Measurements from ENCODE around the gene B3GNT2.
"Not testable (repeated sequence)": the region's sequence is repeated elsewhere in the genome, so short reads cannot be mapped to it uniquely, and the experiment has no call there.

The B3GNT2 gene

DNA sequence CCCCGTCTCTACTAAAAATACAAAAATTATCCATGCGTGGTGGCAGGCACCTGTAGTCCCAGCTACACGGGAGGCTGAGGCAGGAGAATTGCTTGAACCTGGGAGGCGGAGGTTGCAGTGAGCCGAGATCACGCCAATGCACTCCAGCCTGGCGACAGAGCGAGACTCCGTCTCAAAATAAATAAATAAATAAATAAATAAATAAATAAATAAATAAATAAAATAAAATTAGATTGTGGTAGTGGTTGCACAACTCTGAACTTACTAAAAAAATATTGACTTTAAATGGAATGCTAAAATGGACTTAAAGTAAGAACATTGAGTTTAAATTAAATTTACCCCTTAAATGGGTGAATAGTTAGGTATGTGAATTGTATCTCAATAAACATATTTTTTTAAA, 35.2 kb upstream of the B3GNT2 start:
- not testable (repeated sequence) for H3K4me3 ChIP-seq (ENCODE audit: low read length); H3K4me1 ChIP-seq (ENCODE audit: control insufficient read depth, insufficient read depth, low read length)
- WGBS (ENCODE audit: insufficient coverage, insufficient read length) = no CpG with 5 or more reads among the region's 9 CpGs

GRCh38 chr2:62163106-62163831, 32.6 kb upstream of the B3GNT2 start:
- Histone ChIP-seq H3K36me3 (ENCODE audit: control insufficient read depth, insufficient read depth, low read length) (no peaks in the 10 kb centered on the region), H3K9me3 (ENCODE audit: control insufficient read depth, insufficient read depth, low read length) (no peaks in the 10 kb centered on the region)
- DNase-seq (ENCODE audit: low read depth, low spot score) = no peak

More for the DNA sequence above, 35.2 kb upstream of the B3GNT2 start:
- not testable (repeated sequence) for H3K36me3 ChIP-seq (ENCODE audit: control insufficient read depth, insufficient read depth, low read length); DNase-seq (ENCODE audit: low read depth, low spot score); H3K27ac ChIP-seq (ENCODE audit: low read length); H3K9me3 ChIP-seq (ENCODE audit: control insufficient read depth, insufficient read depth, low read length); H3K27me3 ChIP-seq (ENCODE audit: control insufficient read depth, insufficient read depth, low read length)

GRCh38 chr2:62163834-62164233, 32.1 kb upstream of the B3GNT2 start:
- Histone ChIP-seq H3K4me1 (ENCODE audit: control insufficient read depth, insufficient read depth, low read length) (no peaks in the 10 kb centered on the region; the same call in 1 of the 2 replicates), H3K9me3 (ENCODE audit: control insufficient read depth, insufficient read depth, low read length) (no peaks in the 10 kb centered on the region), H3K27me3 (ENCODE audit: control insufficient read depth, insufficient read depth, low read length) (no peaks in the 10 kb centered on the region), H3K27ac (ENCODE audit: low read length) (no peak overlapping the region), H3K4me3 (ENCODE audit: low read length) (no peak overlapping the region), H3K36me3 (ENCODE audit: control insufficient read depth, insufficient read depth, low read length) (no peaks in the 10 kb centered on the region)
- no CpG with 5 or more reads among the region's 2 CpGs for WGBS (ENCODE audit: insufficient coverage, insufficient read length)
- no peak for DNase-seq (ENCODE audit: low read depth, low spot score)

More at GRCh38 chr2:62163106-62163831, 32.6 kb upstream of the B3GNT2 start:
- H3K4me1 ChIP-seq (ENCODE audit: control insufficient read depth, insufficient read depth, low read length) = no peaks in the 10 kb centered on the region; the same call in 1 of the 2 replicates
- no peak overlapping the region for H3K27ac ChIP-seq (ENCODE audit: low read length)
- no CpG with 5 or more reads among the region's 3 CpGs for WGBS (ENCODE audit: insufficient coverage, insufficient read length)
- no peak overlapping the region for H3K4me3 ChIP-seq (ENCODE audit: low read length)
- H3K27me3 ChIP-seq (ENCODE audit: control insufficient read depth, insufficient read depth, low read length) = no peaks in the 10 kb centered on the region

GRCh38 chr2:62175728-62176127, 20.2 kb upstream of the B3GNT2 start:
- no CpG with 5 or more reads among the region's 4 CpGs for WGBS (ENCODE audit: insufficient coverage, insufficient read length)
- Histone ChIP-seq H3K27ac (ENCODE audit: low read length) (no peak overlapping the region), H3K27me3 (ENCODE audit: control insufficient read depth, insufficient read depth, low read length) (no peaks in the 10 kb centered on the region), H3K4me1 (ENCODE audit: control insufficient read depth, insufficient read depth, low read length) (no peaks in the 10 kb centered on the region), H3K36me3 (ENCODE audit: control insufficient read depth, insufficient read depth, low read length) (no peaks in the 10 kb centered on the region), H3K4me3 (ENCODE audit: low read length) (no peak overlapping the region), H3K9me3 (ENCODE audit: control insufficient read depth, insufficient read depth, low read length) (no peaks in the 10 kb centered on the region)
- DNase-seq (ENCODE audit: low read depth, low spot score) = no peak

DNA sequence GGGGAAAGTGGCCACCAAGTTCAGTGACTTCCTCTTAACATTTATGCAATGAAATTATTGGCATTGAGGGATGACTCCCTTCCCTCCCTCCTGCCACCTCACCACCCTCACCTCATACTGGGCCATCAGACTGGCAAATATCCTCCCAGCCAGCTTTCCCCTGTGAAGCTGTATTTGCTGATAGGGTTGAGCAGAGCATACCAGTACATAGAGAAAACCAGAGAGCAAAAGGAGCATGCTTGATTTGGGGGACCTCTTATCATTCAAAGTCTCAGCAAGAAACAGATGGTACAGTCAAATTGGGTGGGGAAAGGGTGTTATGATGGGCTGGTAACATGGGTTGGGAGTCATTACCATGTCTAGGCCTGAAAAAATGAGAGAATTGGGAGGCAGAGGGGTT, 19.1 kb upstream of the B3GNT2 start:
- DNase-seq (ENCODE audit: low read depth, low spot score) = no peak
- Histone ChIP-seq H3K36me3 (ENCODE audit: control insufficient read depth, insufficient read depth, low read length) (no peaks in the 10 kb centered on the region), H3K4me1 (ENCODE audit: control insufficient read depth, insufficient read depth, low read length) (no peaks in the 10 kb centered on the region), H3K27ac (ENCODE audit: low read length) (no peak overlapping the region), H3K9me3 (ENCODE audit: control insufficient read depth, insufficient read depth, low read length) (no peaks in the 10 kb centered on the region), H3K4me3 (ENCODE audit: low read length) (no peak overlapping the region), H3K27me3 (ENCODE audit: control insufficient read depth, insufficient read depth, low read length) (no peaks in the 10 kb centered on the region)

GRCh38 chr2:62177392-62178049, 18.4 kb upstream of the B3GNT2 start:
- H3K9me3 ChIP-seq (ENCODE audit: control insufficient read depth, insufficient read depth, low read length) = no peaks in the 10 kb centered on the region
- WGBS (ENCODE audit: insufficient coverage, insufficient read length) = no CpG with 5 or more reads among the region's 4 CpGs
- H3K4me1 ChIP-seq (ENCODE audit: control insufficient read depth, insufficient read depth, low read length) = no peaks in the 10 kb centered on the region
- no peak for DNase-seq (ENCODE audit: low read depth, low spot score)
- H3K27me3 ChIP-seq (ENCODE audit: control insufficient read depth, insufficient read depth, low read length) = no peaks in the 10 kb centered on the region
- H3K36me3 ChIP-seq (ENCODE audit: control insufficient read depth, insufficient read depth, low read length) = no peaks in the 10 kb centered on the region
- H3K27ac ChIP-seq (ENCODE audit: low read length) = no peak overlapping the region
- H3K4me3 ChIP-seq (ENCODE audit: low read length) = no peak overlapping the region

- no peak overlapping the region for H3K4me3 ChIP-seq (ENCODE audit: low read length)
- no peaks in the 10 kb centered on the region for H3K9me3 ChIP-seq (ENCODE audit: control insufficient read depth, insufficient read depth, low read length)
- H3K27ac ChIP-seq (ENCODE audit: low read length) = no peak overlapping the region
- no peak for DNase-seq (ENCODE audit: low read depth, low spot score)
- no peaks in the 10 kb centered on the region for H3K4me1 ChIP-seq (ENCODE audit: control insufficient read depth, insufficient read depth, low read length)
- whole genome bisulfite sequencing (ENCODE audit: insufficient coverage, insufficient read length) = no CpG with 5 or more reads among the region's 5 CpGs
- no peaks in the 10 kb centered on the region for H3K36me3 ChIP-seq (ENCODE audit: control insufficient read depth, insufficient read depth, low read length)
- H3K27me3 ChIP-seq (ENCODE audit: control insufficient read depth, insufficient read depth, low read length) = no peaks in the 10 kb centered on the region
Observed at GRCh38 chr2:62178741-62179271, 17.1 kb upstream of the B3GNT2 start.

DNA sequence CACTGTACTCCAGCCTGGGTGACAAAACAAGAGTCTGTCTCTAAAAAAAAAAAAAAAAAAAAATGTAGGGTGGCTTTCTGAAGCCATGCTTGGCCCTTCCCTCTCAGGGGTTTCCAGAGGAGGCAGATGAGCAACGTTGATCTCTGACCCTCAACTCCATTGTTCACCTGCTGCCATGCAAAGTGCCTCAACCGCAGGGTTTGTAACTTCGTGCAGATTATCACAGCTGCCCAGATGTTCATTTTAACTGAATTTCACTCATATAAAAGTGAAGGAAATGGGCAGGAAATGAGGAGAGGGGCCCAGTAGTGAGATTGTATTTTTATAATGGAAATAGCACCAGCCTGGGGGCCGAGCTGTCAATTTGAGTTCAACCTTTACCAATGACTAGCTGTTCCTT, 14.9 kb upstream of the B3GNT2 start:
- Histone ChIP-seq H3K4me3 (ENCODE audit: low read length) (no peak overlapping the region), H3K36me3 (ENCODE audit: control insufficient read depth, insufficient read depth, low read length) (no peaks in the 10 kb centered on the region), H3K27ac (ENCODE audit: low read length) (no peak overlapping the region), H3K9me3 (ENCODE audit: control insufficient read depth, insufficient read depth, low read length) (no peaks in the 10 kb centered on the region), H3K27me3 (ENCODE audit: control insufficient read depth, insufficient read depth, low read length) (no peaks in the 10 kb centered on the region), H3K4me1 (ENCODE audit: control insufficient read depth, insufficient read depth, low read length) (no peaks in the 10 kb centered on the region)
- DNase-seq (ENCODE audit: low read depth, low spot score) = no peak
- no CpG with 5 or more reads among the region's 4 CpGs for WGBS (ENCODE audit: insufficient coverage, insufficient read length)

- Histone ChIP-seq H3K36me3 (ENCODE audit: control insufficient read depth, insufficient read depth, low read length) (no peaks in the 10 kb centered on the region), H3K27me3 (ENCODE audit: control insufficient read depth, insufficient read depth, low read length) (no peaks in the 10 kb centered on the region), H3K4me1 (ENCODE audit: control insufficient read depth, insufficient read depth, low read length) (no peaks in the 10 kb centered on the region), H3K4me3 (ENCODE audit: low read length) (no peak overlapping the region), H3K27ac (ENCODE audit: low read length) (no peak overlapping the region), H3K9me3 (ENCODE audit: control insufficient read depth, insufficient read depth, low read length) (no peaks in the 10 kb centered on the region)
- DNase-seq (ENCODE audit: low read depth, low spot score) = no peak
- no CpG with 5 or more reads among the region's 3 CpGs for whole genome bisulfite sequencing (ENCODE audit: insufficient coverage, insufficient read length)
Observed at GRCh38 chr2:62181843-62182242, 14.1 kb upstream of the B3GNT2 start.

DNA sequence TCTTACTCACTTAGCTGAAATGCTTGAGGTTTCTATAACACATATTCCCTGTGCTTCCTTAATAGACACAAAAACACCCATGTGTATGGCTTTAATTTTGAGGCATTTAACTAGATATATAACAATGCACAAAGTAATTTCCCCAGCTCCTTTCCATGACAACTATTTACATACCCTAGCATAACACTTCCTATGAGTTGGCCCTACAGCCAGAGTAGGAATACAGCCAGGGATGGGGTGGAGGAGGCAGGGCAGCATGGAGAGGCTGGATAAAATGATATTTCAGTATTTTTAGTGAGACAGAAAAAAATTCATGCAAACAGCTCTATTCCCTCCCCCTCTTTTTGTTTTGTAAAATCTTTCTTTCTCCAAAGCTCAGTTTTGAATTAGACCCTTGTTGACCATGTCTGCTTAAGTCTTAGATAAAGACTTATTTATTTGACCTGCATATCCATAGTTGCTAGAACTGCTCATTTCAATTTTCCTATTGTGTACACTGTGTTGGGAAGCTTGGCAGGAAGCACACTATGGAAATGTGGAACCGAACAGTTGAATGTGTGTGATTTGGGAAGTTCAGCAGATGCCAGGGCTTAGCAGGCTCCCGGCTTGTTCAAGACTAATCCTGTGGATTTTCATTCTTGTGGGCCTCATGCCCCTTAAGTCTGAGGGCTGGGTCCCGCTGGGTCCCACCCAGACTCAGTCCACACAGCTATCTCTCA, 11.2 kb upstream of the B3GNT2 start:
- no CpG with 5 or more reads among the region's 3 CpGs for WGBS (ENCODE audit: insufficient coverage, insufficient read length)
- Histone ChIP-seq H3K9me3 (ENCODE audit: control insufficient read depth, insufficient read depth, low read length) (no peaks in the 10 kb centered on the region), H3K36me3 (ENCODE audit: control insufficient read depth, insufficient read depth, low read length) (no peaks in the 10 kb centered on the region), H3K27ac (ENCODE audit: low read length) (no peak overlapping the region), H3K4me1 (ENCODE audit: control insufficient read depth, insufficient read depth, low read length) (no peaks in the 10 kb centered on the region), H3K4me3 (ENCODE audit: low read length) (no peak overlapping the region), H3K27me3 (ENCODE audit: control insufficient read depth, insufficient read depth, low read length) (no peaks in the 10 kb centered on the region)
- DNase-seq (ENCODE audit: low read depth, low spot score) = no peak
